NCI-H748 (cell line): ENCODE measurements around the gene CTRB2.
"Not testable (repeated sequence)": the region's sequence is repeated elsewhere in the genome, so short reads cannot be mapped to it uniquely, and the experiment has no call there.

ENCODE experiments used
- DNase-seq: peaks from one replicate; lab custom pipeline; 2025; ENCODE audit not compliant: unreplicated experiment; lab: John Stamatoyannopoulos, UW

CTRB2 gene

GRCh38 chr16:75227361-75228142, 20.6 kb upstream of the CTRB2 start:
- no peak for DNase-seq

GRCh38 chr16:75226550-75227360, 19.8 kb upstream of the CTRB2 start:
- no peak for DNase-seq

- DNase-seq = no peak
Observed at GRCh38 chr16:75225678-75226515, 18.9 kb upstream of the CTRB2 start.

- DNase-seq = no peak
Observed at GRCh38 chr16:75225092-75225491, 18.1 kb upstream of the CTRB2 start.

GRCh38 chr16:75224306-75225082, 17.5 kb upstream of the CTRB2 start:
- DNase-seq = no peak

- DNase-seq = not testable (repeated sequence)
Observed at GRCh38 chr16:75223129-75223528, 16.2 kb upstream of the CTRB2 start.

GRCh38 chr16:75222271-75222783, 15.4 kb upstream of the CTRB2 start:
- DNase-seq = no peak

- no peak for DNase-seq
Observed at GRCh38 chr16:75219838-75220237, 12.9 kb upstream of the CTRB2 start.

- no peak for DNase-seq
Observed at GRCh38 chr16:75219088-75219487, 12.1 kb upstream of the CTRB2 start.

- DNase-seq = no peak
Observed at GRCh38 chr16:75218256-75219076, 11.5 kb upstream of the CTRB2 start, which contains the start of gene CTRB1. TSS of gene CTRB1 (plus strand) at chr16:75218988. CDS start at chr16:75219008, 20 bp downstream.

- no peak for DNase-seq
Observed at GRCh38 chr16:75217389-75217851, 10.5 kb upstream of the CTRB2 start.

GRCh38 chr16:75216576-75216975, 9.6 kb upstream of the CTRB2 start:
- DNase-seq = no peak

GRCh38 chr16:75216127-75216526, 9.2 kb upstream of the CTRB2 start:
- DNase-seq = no peak

GRCh38 chr16:75211286-75211685, 4.3 kb upstream of the CTRB2 start:
- DNase-seq = not testable (repeated sequence)

GRCh38 chr16:75209944-75210343, 3.0 kb upstream of the CTRB2 start:
- DNase-seq = no peak

- DNase-seq = not testable (repeated sequence)
Observed at GRCh38 chr16:75209514-75209913, 2.6 kb upstream of the CTRB2 start.

GRCh38 chr16:75208861-75209505, 2.0 kb upstream of the CTRB2 start:
- DNase-seq = no peak

GRCh38 chr16:75208242-75208825, 1.4 kb upstream of the CTRB2 start:
- DNase-seq = no peak
